ENCODE results near the gene SLC12A6. TPM values are rescaled to one million over a fixed set of nuclear protein-coding genes. Genes with fewer than 3 reads are reported as not detected.

The SLC12A6 gene
- total RNA-seq, 1 experiment from 2014 or later: 15.1 TPM

DNA sequence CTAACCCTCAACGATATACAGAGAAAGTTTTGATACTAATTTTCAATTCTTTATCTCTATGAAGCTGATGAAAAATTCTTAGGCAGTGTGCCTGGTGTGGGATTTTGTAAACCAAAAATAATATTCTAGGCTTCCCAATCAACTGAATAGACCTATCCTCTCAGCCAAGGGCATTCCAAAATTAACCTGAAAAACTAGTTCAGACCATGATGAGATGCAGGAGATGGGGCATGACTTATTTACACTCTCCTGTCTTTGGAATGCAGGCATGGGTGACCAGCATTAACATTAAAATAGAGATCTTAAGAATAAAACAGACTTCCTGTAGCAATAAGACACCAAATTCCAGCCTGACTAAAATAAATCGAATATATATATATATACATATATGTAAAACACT lies 37.2 kb upstream of the SLC12A6 start:
- no peak overlapping the region for H2AFZ ChIP-seq (ENCODE audit: low read depth, low read length, poor library complexity, severe bottlenecking)
- no peak overlapping the region for H3K27ac ChIP-seq (ENCODE audit: low read depth, low read length)
- BruUV-seq (replicated peaks): no TSS peak
- H3K4me2 ChIP-seq (ENCODE audit: low read length): no peak overlapping the region
- H3K36me3 ChIP-seq (ENCODE audit: control insufficient read depth in 1 of 2, insufficient read depth in 2 of 2, low read length in 2 of 2): no peaks in the 10 kb centered on the region
- no peaks in the 10 kb centered on the region for H3K9me2 ChIP-seq (ENCODE audit: insufficient read depth)
- DNase-seq (ENCODE audit: low read depth, low spot score): no peak
- CTCF ChIA-PET: no interaction called here
- no peaks in the 10 kb centered on the region for H3K9me3 ChIP-seq (ENCODE audit: control insufficient read depth in 1 of 2, insufficient read depth in 1 of 2, low read depth in 1 of 2, low read length in 2 of 2)
- POLR2A ChIA-PET: no interaction called here
- no peaks in the 10 kb centered on the region for H3K79me2 ChIP-seq (ENCODE audit: insufficient read depth, low read length)
- RAD21 ChIA-PET (ENCODE audit: low non-redundant PET in 1 of 2, low total read pairs in 2 of 2, uncharacterized antibody in 2 of 2, unreplicated experiment in 2 of 2): no interaction called here
- H3K4me3 ChIP-seq (replicated peaks in 1 of 2; ENCODE audit: low read depth in 1 of 2, low read length in 2 of 2): no peak overlapping the region
- no peaks in the 10 kb centered on the region for H3K27me3 ChIP-seq (ENCODE audit: insufficient read depth, low read length)
- no peak overlapping the region for H3K9ac ChIP-seq (ENCODE audit: low read length)
- intact Hi-C loops (cut with micrococcal nuclease): no loop called here
- H3K4me1 ChIP-seq (ENCODE audit: control insufficient read depth in 1 of 2, insufficient read depth in 2 of 2, low read length in 2 of 2): no peaks in the 10 kb centered on the region
- TF ChIP-seq ZNF274 (IDR thresholded peaks at IDR 0.05; ENCODE audit: low read depth, low read length) (no peak), JUND (IDR thresholded peaks at IDR 0.05) (no peak), SP1 (IDR thresholded peaks at IDR 0.05; ENCODE audit: low read depth) (no peak), ZFX (IDR thresholded peaks at IDR 0.05) (no peak), RAD21 (IDR thresholded peaks at IDR 0.05; ENCODE audit: low read depth) (no peak), YY1 (IDR thresholded peaks at IDR 0.05; ENCODE audit: extremely low read depth, insufficient replicate concordance, low read depth, low read length) (no peak), SRF (IDR thresholded peaks at IDR 0.05; ENCODE audit: low read depth) (no peak), POLR2AphosphoS5 (IDR thresholded peaks at IDR 0.05; ENCODE audit: low read depth, low read length) (no peak)
- TF ChIP-seq, protein P1, sequence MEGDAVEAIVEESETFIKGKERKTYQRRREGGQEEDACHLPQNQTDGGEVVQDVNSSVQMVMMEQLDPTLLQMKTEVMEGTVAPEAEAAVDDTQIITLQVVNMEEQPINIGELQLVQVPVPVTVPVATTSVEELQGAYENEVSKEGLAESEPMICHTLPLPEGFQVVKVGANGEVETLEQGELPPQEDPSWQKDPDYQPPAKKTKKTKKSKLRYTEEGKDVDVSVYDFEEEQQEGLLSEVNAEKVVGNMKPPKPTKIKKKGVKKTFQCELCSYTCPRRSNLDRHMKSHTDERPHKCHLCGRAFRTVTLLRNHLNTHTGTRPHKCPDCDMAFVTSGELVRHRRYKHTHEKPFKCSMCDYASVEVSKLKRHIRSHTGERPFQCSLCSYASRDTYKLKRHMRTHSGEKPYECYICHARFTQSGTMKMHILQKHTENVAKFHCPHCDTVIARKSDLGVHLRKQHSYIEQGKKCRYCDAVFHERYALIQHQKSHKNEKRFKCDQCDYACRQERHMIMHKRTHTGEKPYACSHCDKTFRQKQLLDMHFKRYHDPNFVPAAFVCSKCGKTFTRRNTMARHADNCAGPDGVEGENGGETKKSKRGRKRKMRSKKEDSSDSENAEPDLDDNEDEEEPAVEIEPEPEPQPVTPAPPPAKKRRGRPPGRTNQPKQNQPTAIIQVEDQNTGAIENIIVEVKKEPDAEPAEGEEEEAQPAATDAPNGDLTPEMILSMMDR (IDR thresholded peaks at IDR 0.05 in 2 of 3, conservative IDR thresholded peaks at IDR 0.05 in 1 of 3; ENCODE audit: borderline replicate concordance in 1 of 3, insufficient read depth in 1 of 3, low read depth in 2 of 3, low read length in 2 of 3): no peak
- TF ChIP-seq, protein P2, sequence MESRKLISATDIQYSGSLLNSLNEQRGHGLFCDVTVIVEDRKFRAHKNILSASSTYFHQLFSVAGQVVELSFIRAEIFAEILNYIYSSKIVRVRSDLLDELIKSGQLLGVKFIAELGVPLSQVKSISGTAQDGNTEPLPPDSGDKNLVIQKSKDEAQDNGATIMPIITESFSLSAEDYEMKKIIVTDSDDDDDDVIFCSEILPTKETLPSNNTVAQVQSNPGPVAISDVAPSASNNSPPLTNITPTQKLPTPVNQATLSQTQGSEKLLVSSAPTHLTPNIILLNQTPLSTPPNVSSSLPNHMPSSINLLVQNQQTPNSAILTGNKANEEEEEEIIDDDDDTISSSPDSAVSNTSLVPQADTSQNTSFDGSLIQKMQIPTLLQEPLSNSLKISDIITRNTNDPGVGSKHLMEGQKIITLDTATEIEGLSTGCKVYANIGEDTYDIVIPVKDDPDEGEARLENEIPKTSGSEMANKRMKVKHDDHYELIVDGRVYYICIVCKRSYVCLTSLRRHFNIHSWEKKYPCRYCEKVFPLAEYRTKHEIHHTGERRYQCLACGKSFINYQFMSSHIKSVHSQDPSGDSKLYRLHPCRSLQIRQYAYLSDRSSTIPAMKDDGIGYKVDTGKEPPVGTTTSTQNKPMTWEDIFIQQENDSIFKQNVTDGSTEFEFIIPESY (IDR thresholded peaks at IDR 0.05; ENCODE audit: extremely low read depth, insufficient replicate concordance, low read length): no peak
- ATAC-seq: no peak
- no peaks in the 10 kb centered on the region for H4K20me1 ChIP-seq (ENCODE audit: insufficient read depth)
